PC-9 (cell line): ENCODE results near the gene ERMP1. TPM values are rescaled to one million over a fixed set of nuclear protein-coding genes. Genes with fewer than 3 reads are reported as not detected.

Source experiments
- BruUV-seq: library from RNA; stranded (reverse); fragments of 400-500 nt; replicated peaks from 2 replicates; lab custom pipeline; 2021; lab: Mats Ljungman, UMichigan
- CTCF ChIA-PET: fragments of 300-600 bp; sonication (Branson Sonifier 250); formaldehyde crosslinking; loops from one replicate; lab custom pipeline; 2022; ENCODE audit warnings: antibody characterized with exemption; lab: Charles Lee
- POLR2A ChIA-PET: fragments of 300-600 bp; sonication (Branson Sonifier 250); formaldehyde crosslinking; loops from one replicate; lab custom pipeline; 2022; ENCODE audit warnings: antibody characterized with exemption; ENCODE audit not compliant: unreplicated experiment; lab: Charles Lee
- DNase-seq, 2 experiments: peaks; one replicate each; pipeline versions ENCODE4 v3.0.0 to v3.0.0-alpha.2; 2015 to 2022; ENCODE audit warnings: mixed read lengths in 1 of 2
- H2AFZ ChIP-seq: fragments of 200-600 bp; sonication (generic); 2 replicates; pipeline ENCODE4 v1.8.1; 2017; ENCODE audit warnings: antibody characterized with exemption
- H3F3A ChIP-seq: fragments of 200-600 bp; sonication (generic); 2 replicates; pipeline ENCODE4 v1.8.1; 2017; ENCODE audit warnings: antibody characterized with exemption, mild to moderate bottlenecking, low read depth; ENCODE audit not compliant: insufficient read depth
- H3K27ac ChIP-seq: fragments of 200-600 bp; sonication (generic); 2 replicates; pipeline ENCODE4 v1.6.1; 2016; ENCODE audit warnings: mixed run types
- H3K27me3 ChIP-seq: fragments of 200-600 bp; sonication (generic); 2 replicates; pipeline ENCODE4 v1.6.1; 2016; ENCODE audit warnings: low read depth, mixed run types; ENCODE audit not compliant: insufficient read depth
- H3K36me3 ChIP-seq: fragments of 200-600 bp; sonication (generic); 2 replicates; pipeline ENCODE4 v1.6.1; 2016; ENCODE audit warnings: low read depth, mixed run types
- H3K4me1 ChIP-seq: fragments of 200-600 bp; sonication (generic); replicated peaks from 2 replicates; pipeline ENCODE4 v1.6.1; 2016; ENCODE audit warnings: mixed run types; ENCODE audit not compliant: insufficient read depth
- H3K4me2 ChIP-seq: fragments of 200-600 bp; sonication (generic); 2 replicates; pipeline ENCODE4 v1.6.1; 2017; ENCODE audit warnings: mixed run types
- H3K4me3 ChIP-seq: fragments of 200-600 bp; sonication (generic); 2 replicates; pipeline ENCODE4 v1.6.1; 2016; ENCODE audit warnings: mixed run types
- H3K79me2 ChIP-seq: fragments of 200-600 bp; sonication (generic); 2 replicates; pipeline ENCODE4 v1.6.1; 2017; ENCODE audit warnings: low read depth, mixed run types
- H3K9me2 ChIP-seq: fragments of 200-600 bp; sonication (generic); 2 replicates; pipeline ENCODE4 v1.8.1; 2017; ENCODE audit warnings: mild to moderate bottlenecking; ENCODE audit not compliant: insufficient read depth
- H3K9me3 ChIP-seq: fragments of 200-600 bp; sonication (generic); 2 replicates; pipeline ENCODE4 v1.8.1; 2016; ENCODE audit warnings: low read depth; ENCODE audit not compliant: insufficient read depth
- H4K20me1 ChIP-seq: fragments of 200-600 bp; sonication (generic); 2 replicates; pipeline ENCODE4 v1.8.1; 2017; ENCODE audit not compliant: insufficient read depth
- CTCF ChIP-seq: fragments of 200-600 bp; sonication (generic); conservative IDR thresholded peaks from 2 replicates; pipeline ENCODE4 v1.6.1; 2017; ENCODE audit warnings: mixed run types, antibody characterized with exemption, mild to moderate bottlenecking, moderate library complexity
- EZH2 ChIP-seq: fragments of 200-600 bp; sonication (generic); IDR thresholded peaks from 2 replicates; pipeline ENCODE4 v1.8.0; 2017; ENCODE audit warnings: antibody characterized with exemption, low read depth
- intact Hi-C: fragments of 100-400 bp; cut with micrococcal nuclease; formaldehyde crosslinking; loops from one replicate; pipeline ENCODE4 v1.10.0; 2022; ENCODE audit not compliant: unreplicated experiment
- total RNA-seq: library from RNA; stranded (reverse); gene quantifications from 2 replicates; pipeline ENCODE4 v1.2.3, GENCODE V29; 2021

The ERMP1 gene
- total RNA-seq, 1 experiment from 2014 or later: 51.0 TPM

- H3K79me2 ChIP-seq: no peaks in the 10 kb centered on the region
- H3K27ac ChIP-seq: no peak overlapping the region
- H3K27me3 ChIP-seq: no peaks in the 10 kb centered on the region
- DNase-seq: no peak
- no peaks in the 10 kb centered on the region for H3K9me3 ChIP-seq
- intact Hi-C loops: no loop called here
- no peak overlapping the region for H2AFZ ChIP-seq
- no peaks in the 10 kb centered on the region for H3K9me2 ChIP-seq
- ChIA-PET CTCF (no interaction called here), POLR2A (no interaction called here)
- no TSS peak for BruUV-seq
- no peak overlapping the region for H3K4me3 ChIP-seq
- H3K4me1 ChIP-seq: peaks cover 19% of the 10 kb centered on the region
- peaks cover 14% of the 10 kb centered on the region; the same call in 1 of the 2 replicates for H3F3A ChIP-seq
- no peaks in the 10 kb centered on the region for H3K36me3 ChIP-seq
- TF ChIP-seq CTCF (no peak), EZH2 (no peak)
- H4K20me1 ChIP-seq: no peaks in the 10 kb centered on the region
- no peak overlapping the region for H3K4me2 ChIP-seq
Measured at GRCh38 chr9:5876711-5877110, 43.8 kb upstream of the ERMP1 start.

- no peak for TF ChIP-seq CTCF
- no peak for TF ChIP-seq EZH2
- ChIA-PET CTCF (no interaction called here), POLR2A (no interaction called here)
- DNase-seq: no peak
- Histone ChIP-seq H3K9me2 (no peaks in the 10 kb centered on the region), H3K9me3 (no peaks in the 10 kb centered on the region), H3K4me3 (no peak overlapping the region), H3K36me3 (no peaks in the 10 kb centered on the region), H3F3A (peaks cover 14% of the 10 kb centered on the region; the same call in 1 of the 2 replicates), H4K20me1 (no peaks in the 10 kb centered on the region), H3K27me3 (no peaks in the 10 kb centered on the region), H3K4me2 (no peak overlapping the region), H3K27ac (no peak overlapping the region), H2AFZ (no peak overlapping the region), H3K4me1 (peaks cover 20% of the 10 kb centered on the region), H3K79me2 (no peaks in the 10 kb centered on the region)
- BruUV-seq: no TSS peak
- intact Hi-C loops: no loop called here
Measured at GRCh38 chr9:5876026-5876425, 43.1 kb upstream of the ERMP1 start.

- H3K4me2 ChIP-seq: no peak overlapping the region
- H3F3A ChIP-seq: no peaks in the 10 kb centered on the region; the same call in 1 of the 2 replicates
- POLR2A ChIA-PET: no interaction called here
- no peaks in the 10 kb centered on the region for H3K79me2 ChIP-seq
- no peak overlapping the region for H3K4me3 ChIP-seq
- DNase-seq: no peak
- intact Hi-C loops: no loop called here
- peaks cover 6% of the 10 kb centered on the region; the same call in 1 of the 2 replicates for H3K4me1 ChIP-seq
- H3K27me3 ChIP-seq: no peaks in the 10 kb centered on the region
- no TSS peak for BruUV-seq
- H3K9me3 ChIP-seq: no peaks in the 10 kb centered on the region
- H2AFZ ChIP-seq: no peak overlapping the region
- H4K20me1 ChIP-seq: no peaks in the 10 kb centered on the region
- no peak for TF ChIP-seq EZH2
- TF ChIP-seq CTCF: no peak
- CTCF ChIA-PET: no interaction called here
- H3K9me2 ChIP-seq: no peaks in the 10 kb centered on the region
- no peak overlapping the region for H3K27ac ChIP-seq
- H3K36me3 ChIP-seq: no peaks in the 10 kb centered on the region
Measured at GRCh38 chr9:5874048-5874447, 41.1 kb upstream of the ERMP1 start.
